H9 (cell line): ENCODE results near the gene ZBTB49. TPM values are rescaled to one million over a fixed set of nuclear protein-coding genes. Genes with fewer than 3 reads are reported as not detected.

Experiments
- DNase-seq: peaks from one replicate; pipeline ENCODE4 v3.0.0-alpha.2; 2017
- H2AFZ ChIP-seq: one replicate; pipeline ENCODE4 v1.6.1; 2013; ENCODE audit warnings: mild to moderate bottlenecking, low read length, control low read depth, moderate library complexity
- H2AK5ac ChIP-seq: 2 replicates; pipeline ENCODE4 v1.6.1; 2013; ENCODE audit warnings: low read length, control low read depth, mixed read lengths; ENCODE audit not compliant: insufficient read length
- H2BK120ac ChIP-seq: one replicate; pipeline ENCODE4 v1.6.1; 2013; ENCODE audit warnings: low read depth, mild to moderate bottlenecking, low read length, control low read depth, inconsistent platforms; ENCODE audit not compliant: poor library complexity, severe bottlenecking
- H2BK12ac ChIP-seq: 2 replicates; pipeline ENCODE4 v1.6.1; 2013; ENCODE audit warnings: low read length, control low read depth, mixed read lengths, low read depth; ENCODE audit not compliant: insufficient read length
- H2BK15ac ChIP-seq: 2 replicates; pipeline ENCODE4 v1.6.1; 2013; ENCODE audit warnings: low read depth, low read length, control low read depth
- H2BK20ac ChIP-seq: one replicate; pipeline ENCODE4 v1.6.1; 2013; ENCODE audit warnings: low read depth, mild to moderate bottlenecking, low read length, control low read depth, inconsistent platforms; ENCODE audit not compliant: poor library complexity, severe bottlenecking
- H2BK5ac ChIP-seq: 2 replicates; pipeline ENCODE4 v1.6.1; 2013; ENCODE audit warnings: low read length, control low read depth, mixed read lengths; ENCODE audit not compliant: insufficient read length
- H3K14ac ChIP-seq: 2 replicates; pipeline ENCODE4 v1.6.1; 2013; ENCODE audit warnings: low read length, control low read depth; ENCODE audit not compliant: insufficient read depth
- H3K18ac ChIP-seq: 2 replicates; pipeline ENCODE4 v1.6.1; 2013; ENCODE audit warnings: low read depth, mild to moderate bottlenecking, mixed read lengths, low read length, control low read depth; ENCODE audit not compliant: insufficient read length
- H3K23ac ChIP-seq: 2 replicates; pipeline ENCODE4 v1.6.1; 2013; ENCODE audit warnings: low read length, control low read depth, mixed read lengths, low read depth; ENCODE audit not compliant: insufficient read length
- H3K23me2 ChIP-seq: 2 replicates; pipeline ENCODE4 v1.6.1; 2013; ENCODE audit warnings: low read depth, mild to moderate bottlenecking, mixed read lengths, low read length, control low read depth; ENCODE audit not compliant: insufficient read length, poor library complexity, severe bottlenecking
- H3K27ac ChIP-seq: 2 replicates; pipeline ENCODE4 v1.5.1; 2013; ENCODE audit warnings: low read length, control low read depth, mixed read lengths, low read depth; ENCODE audit not compliant: insufficient read length
- H3K27me3 ChIP-seq: 2 replicates; pipeline ENCODE4 v1.6.1; 2013; ENCODE audit warnings: low read length, control low read depth, inconsistent platforms; ENCODE audit not compliant: insufficient read depth
- H3K4ac ChIP-seq: 2 replicates; pipeline ENCODE4 v1.6.1; 2013; ENCODE audit warnings: low read depth, mild to moderate bottlenecking, control low read depth, inconsistent platforms, low read length, moderate library complexity
- H3K4me1 ChIP-seq: 2 replicates; pipeline ENCODE4 v1.6.1; 2013; ENCODE audit warnings: low read length, control low read depth, inconsistent platforms; ENCODE audit not compliant: insufficient read depth
- H3K4me2 ChIP-seq: 2 replicates; pipeline ENCODE4 v1.6.1; 2013; ENCODE audit warnings: low read length, control low read depth, mixed read lengths; ENCODE audit not compliant: insufficient read length, insufficient read depth
- H3K56ac ChIP-seq: 2 replicates; pipeline ENCODE4 v1.6.1; 2013; ENCODE audit warnings: low read depth, mild to moderate bottlenecking, mixed read lengths, low read length, control low read depth; ENCODE audit not compliant: insufficient read length
- H3K79me1 ChIP-seq: 2 replicates; pipeline ENCODE4 v1.6.1; 2013; ENCODE audit warnings: low read depth, mild to moderate bottlenecking, moderate library complexity, low read length, control low read depth, inconsistent platforms; ENCODE audit not compliant: insufficient read depth, poor library complexity, severe bottlenecking
- H3K79me2 ChIP-seq: 2 replicates; pipeline ENCODE4 v1.6.1; 2013; ENCODE audit warnings: low read length, control low read depth, inconsistent platforms; ENCODE audit not compliant: insufficient read depth
- H3K9ac ChIP-seq: 2 replicates; pipeline ENCODE4 v1.6.1; 2013; ENCODE audit warnings: low read length, control low read depth, mixed read lengths; ENCODE audit not compliant: insufficient read length; ENCODE audit errors: extremely low read depth
- H3K9me3 ChIP-seq: one replicate; pipeline ENCODE4 v1.6.1; 2013; ENCODE audit warnings: low read depth, low read length, inconsistent platforms; ENCODE audit not compliant: control insufficient read depth
- H3T11ph ChIP-seq: one replicate; pipeline ENCODE4 v1.6.1; 2013; ENCODE audit warnings: mild to moderate bottlenecking, low read length, control low read depth, inconsistent platforms
- H4K20me1 ChIP-seq: one replicate; pipeline ENCODE4 v1.6.1; 2013; ENCODE audit not compliant: control insufficient read depth, insufficient read length, insufficient read depth
- H4K5ac ChIP-seq: 2 replicates; pipeline ENCODE4 v1.6.1; 2013; ENCODE audit warnings: low read depth, mild to moderate bottlenecking, mixed read lengths, low read length, control low read depth; ENCODE audit not compliant: insufficient read length
- H4K8ac ChIP-seq: replicated peaks from 2 replicates; pipeline ENCODE4 v1.6.1; 2013; ENCODE audit warnings: low read length, control low read depth, mixed read lengths, low read depth; ENCODE audit not compliant: insufficient read length
- H4K91ac ChIP-seq: 2 replicates; pipeline ENCODE4 v1.6.1; 2013; ENCODE audit warnings: low read depth, mild to moderate bottlenecking, moderate library complexity, mixed read lengths, low read length, control low read depth; ENCODE audit not compliant: insufficient read length
- H3K27ac Mint-ChIP-seq, 3 experiments: 2 replicates in 2 of 3; 3 replicates in 1 of 3; pipeline ENCODE4 v1.8.0; 2020 to 2021; ENCODE audit warnings: mixed read lengths in 3 of 3, mild to moderate bottlenecking in 1 of 3, moderate library complexity in 1 of 3
- H3K27me3 Mint-ChIP-seq: 2 replicates; pipeline ENCODE4 v1.8.0; 2021; ENCODE audit warnings: low read depth, mild to moderate bottlenecking, moderate library complexity, mixed read lengths
- H3K36me3 Mint-ChIP-seq, 3 experiments: 2 replicates in 2 of 3; 3 replicates in 1 of 3; pipeline ENCODE4 v1.8.0; 2020 to 2021; ENCODE audit warnings: low read depth in 3 of 3, mixed read lengths in 3 of 3; ENCODE audit not compliant: insufficient read depth in 1 of 3
- H3K4me1 Mint-ChIP-seq, 2 experiments: 2 replicates each; pipeline ENCODE4 v1.8.0; 2020; ENCODE audit warnings: mixed read lengths in 2 of 2
- H3K4me3 Mint-ChIP-seq, 2 experiments: 2 replicates in 1 of 2; 3 replicates in 1 of 2; pipeline ENCODE4 v1.8.0; 2020 to 2021; ENCODE audit warnings: mild to moderate bottlenecking in 2 of 2, mixed read lengths in 2 of 2, moderate library complexity in 1 of 2
- H3K9me3 Mint-ChIP-seq, 2 experiments: 2 replicates in 1 of 2; 3 replicates in 1 of 2; pipeline ENCODE4 v1.8.0; 2020; ENCODE audit warnings: mild to moderate bottlenecking in 2 of 2, mixed read lengths in 2 of 2, moderate library complexity in 1 of 2
- WGBS: extraction: QIAGEN DNeasy Blood & Tissue Kit; methylation state at CpG from one replicate; pipeline ENCODE4 v1.1.7; 2013; ENCODE audit warnings: missing lambda C conversion rate, low lambda C conversion rate, mixed read lengths; ENCODE audit not compliant: insufficient read length; ENCODE audit errors: extremely low coverage; 5-methylcytosine and 5-hydroxymethylcytosine counted together
- total RNA-seq: library from RNA; stranded (reverse); gene quantifications from 2 replicates; pipeline ENCODE4 v1.2.1, GENCODE V29; 2021
- TF ChIP-seq, protein P1 (sequence below): fragments of 200-600 bp; sonication (generic); conservative IDR thresholded peaks from 3 replicates; pipeline ENCODE4 v1.8.0; 2021; ENCODE audit warnings: antibody characterized with exemption, mild to moderate bottlenecking

Gene ZBTB49
- total RNA-seq, 1 experiment from 2014 or later = 8.7 TPM

DNA sequence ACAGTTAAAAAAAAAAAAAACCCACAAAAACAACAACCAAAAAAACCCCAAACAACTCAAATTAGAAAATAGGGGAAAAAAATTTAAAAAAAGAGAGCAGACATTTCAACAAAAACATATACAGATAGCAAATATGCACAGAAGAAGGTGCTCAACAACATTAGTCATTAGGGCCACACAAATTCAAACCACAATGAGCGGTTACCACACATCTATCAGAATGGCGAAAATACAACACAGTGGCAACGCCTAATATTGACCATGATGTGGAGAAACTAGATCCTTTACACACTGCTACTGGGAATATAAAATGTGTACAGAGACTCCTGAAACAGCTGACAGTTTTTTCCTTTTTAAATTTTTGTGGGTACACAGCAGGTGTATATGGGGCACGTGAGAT lies 19.5 kb upstream of the ZBTB49 start:
- H3K27me3 ChIP-seq = no peaks in the 10 kb centered on the region
- no peak overlapping the region for H2BK120ac ChIP-seq
- H2AK5ac ChIP-seq = no peak overlapping the region
- no peaks in the 10 kb centered on the region for H3K4me1 ChIP-seq
- peaks cover 2% of the 10 kb centered on the region; the same call in 1 of the 2 replicates for H3K27me3 Mint-ChIP-seq
- peaks cover 0 to 2% of the 10 kb centered on the region in 2 experiments; a peak in 1 of 5 replicates for H3K9me3 Mint-ChIP-seq
- no peak overlapping the region for H2BK15ac ChIP-seq
- peaks cover 27 to 90% (median 50%) of the 10 kb centered on the region in 3 experiments; a peak in 6 of 7 replicates for H3K36me3 Mint-ChIP-seq
- H2BK12ac ChIP-seq = no peak overlapping the region
- H3K79me2 ChIP-seq = no peaks in the 10 kb centered on the region
- H2AFZ ChIP-seq = no peak overlapping the region
- H3K4me1 Mint-ChIP-seq = no peaks in the 10 kb centered on the region
- no peak overlapping the region for H3K27ac ChIP-seq
- H3K27ac Mint-ChIP-seq = no peak overlapping the region
- no peak overlapping the region for H3T11ph ChIP-seq
- H3K4ac ChIP-seq = no peak overlapping the region
- no peaks in the 10 kb centered on the region for H4K20me1 ChIP-seq
- no peaks in the 10 kb centered on the region for H3K9me3 ChIP-seq
- no peak overlapping the region for H3K23ac ChIP-seq
- H3K79me1 ChIP-seq = no peaks in the 10 kb centered on the region
- no peak overlapping the region for H3K9ac ChIP-seq
- H3K18ac ChIP-seq = no peak overlapping the region
- no peaks in the 10 kb centered on the region for H3K23me2 ChIP-seq
- H4K91ac ChIP-seq = no peak overlapping the region
- WGBS = no CpG with 5 or more reads among the region's 4 CpGs
- no peak overlapping the region for H4K8ac ChIP-seq
- H3K56ac ChIP-seq = no peak overlapping the region
- TF ChIP-seq, protein P1, sequence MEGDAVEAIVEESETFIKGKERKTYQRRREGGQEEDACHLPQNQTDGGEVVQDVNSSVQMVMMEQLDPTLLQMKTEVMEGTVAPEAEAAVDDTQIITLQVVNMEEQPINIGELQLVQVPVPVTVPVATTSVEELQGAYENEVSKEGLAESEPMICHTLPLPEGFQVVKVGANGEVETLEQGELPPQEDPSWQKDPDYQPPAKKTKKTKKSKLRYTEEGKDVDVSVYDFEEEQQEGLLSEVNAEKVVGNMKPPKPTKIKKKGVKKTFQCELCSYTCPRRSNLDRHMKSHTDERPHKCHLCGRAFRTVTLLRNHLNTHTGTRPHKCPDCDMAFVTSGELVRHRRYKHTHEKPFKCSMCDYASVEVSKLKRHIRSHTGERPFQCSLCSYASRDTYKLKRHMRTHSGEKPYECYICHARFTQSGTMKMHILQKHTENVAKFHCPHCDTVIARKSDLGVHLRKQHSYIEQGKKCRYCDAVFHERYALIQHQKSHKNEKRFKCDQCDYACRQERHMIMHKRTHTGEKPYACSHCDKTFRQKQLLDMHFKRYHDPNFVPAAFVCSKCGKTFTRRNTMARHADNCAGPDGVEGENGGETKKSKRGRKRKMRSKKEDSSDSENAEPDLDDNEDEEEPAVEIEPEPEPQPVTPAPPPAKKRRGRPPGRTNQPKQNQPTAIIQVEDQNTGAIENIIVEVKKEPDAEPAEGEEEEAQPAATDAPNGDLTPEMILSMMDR = no peak
- H2BK20ac ChIP-seq = no peak overlapping the region
- H3K14ac ChIP-seq = no peak overlapping the region
- no peak overlapping the region for H3K4me3 Mint-ChIP-seq
- H3K4me2 ChIP-seq = no peak overlapping the region
- DNase-seq = no peak
- no peak overlapping the region for H2BK5ac ChIP-seq
- no peak overlapping the region for H4K5ac ChIP-seq
